PC-9 (cell line): ENCODE measurements around the gene TRAF3. TPM values are rescaled to one million over a fixed set of nuclear protein-coding genes. Genes with fewer than 3 reads are reported as not detected.

Source experiments
- BruUV-seq: library from RNA; stranded (reverse); fragments of 400-500 nt; replicated peaks from 2 replicates; lab custom pipeline; 2021; lab: Mats Ljungman, UMichigan
- CTCF ChIA-PET: fragments of 300-600 bp; sonication (Branson Sonifier 250); formaldehyde crosslinking; loops from one replicate; lab custom pipeline; 2022; ENCODE audit warnings: antibody characterized with exemption; lab: Charles Lee
- POLR2A ChIA-PET: fragments of 300-600 bp; sonication (Branson Sonifier 250); formaldehyde crosslinking; loops from one replicate; lab custom pipeline; 2022; ENCODE audit warnings: antibody characterized with exemption; ENCODE audit not compliant: unreplicated experiment; lab: Charles Lee
- DNase-seq, 2 experiments: peaks; one replicate each; pipeline versions ENCODE4 v3.0.0 to v3.0.0-alpha.2; 2015 to 2022; ENCODE audit warnings: mixed read lengths in 1 of 2
- H2AFZ ChIP-seq: fragments of 200-600 bp; sonication (generic); 2 replicates; pipeline ENCODE4 v1.8.1; 2017; ENCODE audit warnings: antibody characterized with exemption
- H3F3A ChIP-seq: fragments of 200-600 bp; sonication (generic); 2 replicates; pipeline ENCODE4 v1.8.1; 2017; ENCODE audit warnings: antibody characterized with exemption, mild to moderate bottlenecking, low read depth; ENCODE audit not compliant: insufficient read depth
- H3K27ac ChIP-seq: fragments of 200-600 bp; sonication (generic); 2 replicates; pipeline ENCODE4 v1.6.1; 2016; ENCODE audit warnings: mixed run types
- H3K27me3 ChIP-seq: fragments of 200-600 bp; sonication (generic); 2 replicates; pipeline ENCODE4 v1.6.1; 2016; ENCODE audit warnings: low read depth, mixed run types; ENCODE audit not compliant: insufficient read depth
- H3K36me3 ChIP-seq: fragments of 200-600 bp; sonication (generic); 2 replicates; pipeline ENCODE4 v1.6.1; 2016; ENCODE audit warnings: low read depth, mixed run types
- H3K4me1 ChIP-seq: fragments of 200-600 bp; sonication (generic); replicated peaks from 2 replicates; pipeline ENCODE4 v1.6.1; 2016; ENCODE audit warnings: mixed run types; ENCODE audit not compliant: insufficient read depth
- H3K4me2 ChIP-seq: fragments of 200-600 bp; sonication (generic); 2 replicates; pipeline ENCODE4 v1.6.1; 2017; ENCODE audit warnings: mixed run types
- H3K4me3 ChIP-seq: fragments of 200-600 bp; sonication (generic); 2 replicates; pipeline ENCODE4 v1.6.1; 2016; ENCODE audit warnings: mixed run types
- H3K79me2 ChIP-seq: fragments of 200-600 bp; sonication (generic); 2 replicates; pipeline ENCODE4 v1.6.1; 2017; ENCODE audit warnings: low read depth, mixed run types
- H3K9me2 ChIP-seq: fragments of 200-600 bp; sonication (generic); 2 replicates; pipeline ENCODE4 v1.8.1; 2017; ENCODE audit warnings: mild to moderate bottlenecking; ENCODE audit not compliant: insufficient read depth
- H3K9me3 ChIP-seq: fragments of 200-600 bp; sonication (generic); 2 replicates; pipeline ENCODE4 v1.8.1; 2016; ENCODE audit warnings: low read depth; ENCODE audit not compliant: insufficient read depth
- H4K20me1 ChIP-seq: fragments of 200-600 bp; sonication (generic); 2 replicates; pipeline ENCODE4 v1.8.1; 2017; ENCODE audit not compliant: insufficient read depth
- CTCF ChIP-seq: fragments of 200-600 bp; sonication (generic); conservative IDR thresholded peaks from 2 replicates; pipeline ENCODE4 v1.6.1; 2017; ENCODE audit warnings: mixed run types, antibody characterized with exemption, mild to moderate bottlenecking, moderate library complexity
- EZH2 ChIP-seq: fragments of 200-600 bp; sonication (generic); IDR thresholded peaks from 2 replicates; pipeline ENCODE4 v1.8.0; 2017; ENCODE audit warnings: antibody characterized with exemption, low read depth
- intact Hi-C: fragments of 100-400 bp; cut with micrococcal nuclease; formaldehyde crosslinking; loops from one replicate; pipeline ENCODE4 v1.10.0; 2022; ENCODE audit not compliant: unreplicated experiment
- total RNA-seq: library from RNA; stranded (reverse); gene quantifications from 2 replicates; pipeline ENCODE4 v1.2.3, GENCODE V29; 2021

The TRAF3 gene
- total RNA-seq, 1 experiment from 2014 or later, result 41.3 TPM

GRCh38 chr14:102927346-102927877, 150.2 kb downstream of the TRAF3 start:
- Histone ChIP-seq H3K9me2 (no peaks in the 10 kb centered on the region), H3K4me3 (peak overlapping the region; percentile 87), H3K27me3 (no peaks in the 10 kb centered on the region), H3K4me1 (peaks cover 20% of the 10 kb centered on the region), H3K79me2 (no peaks in the 10 kb centered on the region), H3K36me3 (no peaks in the 10 kb centered on the region), H4K20me1 (no peaks in the 10 kb centered on the region), H3K9me3 (no peaks in the 10 kb centered on the region), H3K27ac (peak overlapping the region; percentile 74), H3K4me2 (peak overlapping the region; percentile 99), H2AFZ (peak overlapping the region; percentile 96), H3F3A (peaks cover 38% of the 10 kb centered on the region)
- intact Hi-C loops, result loop anchor here (1.0 to 5.0 kb wide), 4 partner anchors 145 to 1260 kb away; partner anchors contain the start of gene RCOR1
- peak; percentile 95 to 100 for DNase-seq
- ChIA-PET POLR2A (interaction anchor here (0.6 kb wide), 9 partner anchors 12 to 833 kb away, joined by 3 to 14 read pairs (median 4); partner anchors contain the start of genes XRCC3 and ZFYVE21), CTCF (interaction anchor here (0.6 to 1.0 kb wide), 3 partner anchors 233 to 1488 kb away, joined by 3 to 17 read pairs (median 4); no protein-coding TSS in a partner anchor)
- no peak for TF ChIP-seq EZH2
- TSS peak; percentile 63 for BruUV-seq

GRCh38 chr14:102927878-102928411, 150.7 kb downstream of the TRAF3 start:
- peak overlapping the region; percentile 99 for H3K4me2 ChIP-seq
- H3K27ac ChIP-seq, result peak overlapping the region; percentile 74
- peak in 1 of 2 experiments; percentile 73 for DNase-seq

GRCh38 chr14:102928412-102929240, 151.4 kb downstream of the TRAF3 start:
- H3K4me3 ChIP-seq, result peak overlapping the region; percentile 87
- ChIA-PET CTCF (interaction anchor here (0.5 to 0.7 kb wide), 2 partner anchors 209 to 1168 kb away, joined by 3 to 4 read pairs; no protein-coding TSS in a partner anchor), POLR2A (interaction anchor here (0.5 to 0.6 kb wide), 2 partner anchors 566 to 900 kb away, joined by 3 to 6 read pairs; partner anchors contain the start of genes CINP and TECPR2)
- peak overlapping the region; percentile 96 for H2AFZ ChIP-seq
- TSS peak; percentile 35 for BruUV-seq
- no peaks in the 10 kb centered on the region for H4K20me1 ChIP-seq
- H3K9me3 ChIP-seq, result no peaks in the 10 kb centered on the region
- peaks cover 45% of the 10 kb centered on the region for H3F3A ChIP-seq
- H3K79me2 ChIP-seq, result no peaks in the 10 kb centered on the region
- H3K27ac ChIP-seq, result peak overlapping the region; percentile 74
- DNase-seq, result peak; percentile 83 to 97
- H3K4me1 ChIP-seq, result peaks cover 20% of the 10 kb centered on the region
- TF ChIP-seq CTCF, result no peak
- H3K27me3 ChIP-seq, result no peaks in the 10 kb centered on the region
- peak overlapping the region; percentile 99 for H3K4me2 ChIP-seq
- H3K9me2 ChIP-seq, result no peaks in the 10 kb centered on the region
- intact Hi-C loops, result loop anchor here (2.0 to 5.0 kb wide), 4 partner anchors 144 to 1261 kb away; partner anchors contain the start of gene RCOR1
- H3K36me3 ChIP-seq, result no peaks in the 10 kb centered on the region

More at GRCh38 chr14:102927878-102928411, 150.7 kb downstream of the TRAF3 start:
- ChIA-PET CTCF (interaction anchor here (0.7 to 1.0 kb wide), 3 partner anchors 209 to 403 kb away, joined by 3 to 4 read pairs (median 4); no protein-coding TSS in a partner anchor), POLR2A (interaction anchor here (0.5 to 0.6 kb wide), 9 partner anchors 132 to 899 kb away, joined by 3 to 14 read pairs (median 4); partner anchors contain the start of genes CINP, TECPR2, XRCC3 and ZFYVE21)
- TF ChIP-seq EZH2 (no peak), CTCF (no peak)
- BruUV-seq, result no TSS peak
- no peaks in the 10 kb centered on the region for H3K27me3 ChIP-seq
- H3F3A ChIP-seq, result peaks cover 38% of the 10 kb centered on the region
- no peaks in the 10 kb centered on the region for H3K9me2 ChIP-seq
- no peaks in the 10 kb centered on the region for H3K79me2 ChIP-seq
- intact Hi-C loops, result loop anchor here (1.0 to 5.0 kb wide), 5 partner anchors 144 to 1261 kb away; partner anchors contain the start of gene RCOR1
- H3K36me3 ChIP-seq, result no peaks in the 10 kb centered on the region
- peak overlapping the region; percentile 87 for H3K4me3 ChIP-seq
- H4K20me1 ChIP-seq, result no peaks in the 10 kb centered on the region
- no peaks in the 10 kb centered on the region for H3K9me3 ChIP-seq
- H3K4me1 ChIP-seq, result peaks cover 20% of the 10 kb centered on the region
- peak overlapping the region; percentile 96 for H2AFZ ChIP-seq
